SH-SY5Y (cell line): Measurements from ENCODE around the gene LIPH.

Experiments
- GATA2 ChIP-seq: IDR thresholded peaks from 2 replicates; pipeline ENCODE4 v1.6.1; 2011; ENCODE audit warnings: mild to moderate bottlenecking, low read depth, low read length
- GATA3 ChIP-seq: IDR thresholded peaks from 2 replicates; pipeline ENCODE4 v1.6.1; 2011; ENCODE audit warnings: low read depth, mild to moderate bottlenecking, low read length, moderate library complexity

LIPH gene

GRCh38 chr3:185558395-185558794 is 6.0 kb upstream of the LIPH start:
- TF ChIP-seq GATA2 (no peak), GATA3 (no peak)

GRCh38 chr3:185555860-185556347 is 3.5 kb upstream of the LIPH start:
- TF ChIP-seq GATA3 (no peak), GATA2 (no peak)

- no peak for TF ChIP-seq GATA2
- no peak for TF ChIP-seq GATA3
These were observed 2.7 kb upstream of the LIPH start for GRCh38 chr3:185555101-185555501.

- no peak for TF ChIP-seq GATA2
These were observed 2.7 kb downstream of the LIPH start for GRCh38 chr3:185549651-185550111.

GRCh38 chr3:185549122-185549521 is 3.3 kb downstream of the LIPH start:
- TF ChIP-seq GATA2 (no peak), GATA3 (no peak)

GRCh38 chr3:185540695-185541094 is 11.7 kb downstream of the LIPH start:
- 0 out of 2 replicates have a peak, but pooled peaks have one; percentile 18 for TF ChIP-seq GATA2
- no peak for TF ChIP-seq GATA3

- TF ChIP-seq GATA3 (no peak), GATA2 (no peak)
These were observed 12.5 kb downstream of the LIPH start for GRCh38 chr3:185539934-185540333.

GRCh38 chr3:185537369-185537970 is 14.9 kb downstream of the LIPH start:
- TF ChIP-seq GATA3 (no peak), GATA2 (no peak)

- TF ChIP-seq GATA3 (no peak), GATA2 (no peak)
These were observed 17.9 kb downstream of the LIPH start for GRCh38 chr3:185534511-185534910.

- no peak for TF ChIP-seq GATA2
- TF ChIP-seq GATA3: no peak
These were observed 19.5 kb downstream of the LIPH start for GRCh38 chr3:185532901-185533300.

- TF ChIP-seq GATA2 (no peak), GATA3 (no peak)
These were observed 21.5 kb downstream of the LIPH start for GRCh38 chr3:185530856-185531255.

GRCh38 chr3:185528532-185528931 is 23.9 kb downstream of the LIPH start:
- TF ChIP-seq GATA3 (no peak), GATA2 (no peak)

- TF ChIP-seq GATA2 (no peak), GATA3 (no peak)
These were observed 25.0 kb downstream of the LIPH start for GRCh38 chr3:185527364-185527763.

- TF ChIP-seq GATA2 (no peak), GATA3 (no peak)
These were observed 25.9 kb downstream of the LIPH start for GRCh38 chr3:185526349-185526951.

- TF ChIP-seq GATA2 (no peak), GATA3 (no peak)
These were observed 30.8 kb downstream of the LIPH start for GRCh38 chr3:185521349-185522138.

- TF ChIP-seq GATA3 (no peak), GATA2 (no peak)
These were observed 33.4 kb downstream of the LIPH start for GRCh38 chr3:185519021-185519420.
